Activated gamma-delta T cell treated with anti-CD3 and anti-CD28 coated beads, Interleukin-2, amount 50 U/mL, for 16 hours (primary cell): ENCODE results near the gene NME8.

Experiments
- DNase-seq: peaks from one replicate; pipeline ENCODE4 v3.0.0-alpha.2; 2020; ENCODE audit warnings: low read depth

Gene NME8

GRCh38 chr7:37901236-37901827, 52.9 kb downstream of the NME8 start:
- no peak for DNase-seq

- no peak for DNase-seq
These were observed 53.6 kb downstream of the NME8 start for GRCh38 chr7:37901890-37902524.

GRCh38 chr7:37908221-37908788, 59.9 kb downstream of the NME8 start:
- DNase-seq = no peak

- DNase-seq = no peak
These were observed 64.4 kb downstream of the NME8 start for GRCh38 chr7:37912756-37913155.

- no peak for DNase-seq
These were observed 67.0 kb downstream of the NME8 start for GRCh38 chr7:37915438-37915837.

- no peak for DNase-seq
These were observed 67.7 kb downstream of the NME8 start for GRCh38 chr7:37916017-37916672.

GRCh38 chr7:37916673-37917660, 68.6 kb downstream of the NME8 start, which contains the start of gene SFRP4:
SFRP4 (minus strand) TSS chr7:37916817; CDS start chr7:37916537, 280 bp downstream.
- DNase-seq = no peak

- no peak for DNase-seq
These were observed 70.1 kb downstream of the NME8 start for GRCh38 chr7:37918526-37918925.

GRCh38 chr7:37920305-37920848, 72.0 kb downstream of the NME8 start, which contains the start of gene EPDR1:
EPDR1 (plus strand) TSS chr7:37920640; CDS start chr7:37920940, 300 bp downstream.
- DNase-seq = no peak

GRCh38 chr7:37920849-37921805, 72.7 kb downstream of the NME8 start:
- no peak for DNase-seq

GRCh38 chr7:37921876-37922275, 73.5 kb downstream of the NME8 start:
- no peak for DNase-seq

- DNase-seq = no peak
These were observed 75.6 kb downstream of the NME8 start for GRCh38 chr7:37923996-37924395.

- no peak for DNase-seq
These were observed 76.2 kb downstream of the NME8 start for GRCh38 chr7:37924491-37925041.

GRCh38 chr7:37925620-37926019, 77.2 kb downstream of the NME8 start:
- DNase-seq = no peak

GRCh38 chr7:37927773-37928444, 79.5 kb downstream of the NME8 start:
- no peak for DNase-seq

GRCh38 chr7:37928878-37929277, 80.5 kb downstream of the NME8 start:
- DNase-seq = no peak

- no peak for DNase-seq
These were observed 82.0 kb downstream of the NME8 start for GRCh38 chr7:37930226-37930948.

GRCh38 chr7:37932543-37932942, 84.1 kb downstream of the NME8 start:
- no peak for DNase-seq
